Esophagus muscularis mucosa (tissue), 4 donors: ENCODE data around the gene DZANK1. TPM values are rescaled to one million over a fixed set of nuclear protein-coding genes. Genes with fewer than 3 reads are reported as not detected.

Experiments used
- DNase-seq: peaks from one replicate; pipeline ENCODE4 v3.0.0-alpha.2; 2017; ENCODE audit errors: extremely low spot score
- H3K27ac ChIP-seq, 4 donors: fragments of 200-600 bp; sonication (generic); replicated peaks in 1 of 4; 1 replicate in 3 of 4; 2 replicates in 1 of 4; pipeline ENCODE4 v1.5.1; 2016 to 2019; ENCODE audit warnings: mild to moderate bottlenecking in 1 of 4
- H3K27me3 ChIP-seq, 4 donors: fragments of 200-600 bp; sonication (generic); one replicate each; pipeline versions ENCODE4 v1.5.1 to v1.6.0; 2016 to 2019
- H3K36me3 ChIP-seq, 4 donors: fragments of 200-600 bp; sonication (generic); one replicate each; pipeline ENCODE4 v1.5.1; 2016 to 2019
- H3K4me1 ChIP-seq, 4 donors: fragments of 200-600 bp; sonication (generic); one replicate each; pipeline ENCODE4 v1.5.1; 2016 to 2019
- H3K4me3 ChIP-seq, 4 donors: fragments of 200-600 bp; sonication (generic); 1 replicate in 2 of 4; 2 replicates in 2 of 4; pipeline ENCODE4 v1.5.1; 2016 to 2019; ENCODE audit warnings: mild to moderate bottlenecking in 4 of 4, moderate library complexity in 1 of 4
- H3K9me3 ChIP-seq, 4 donors: fragments of 200-600 bp; sonication (generic); 1 replicate in 3 of 4; 2 replicates in 1 of 4; pipeline ENCODE4 v1.5.1; 2016 to 2019
- EP300 ChIP-seq: sonication (generic); formaldehyde crosslinking; IDR thresholded peaks from one replicate; pipeline ENCODE4 v1.6.1; 2017; ENCODE audit warnings: antibody characterized with exemption
- POLR2A ChIP-seq: fragments of 450-650 bp; IDR thresholded peaks from one replicate; pipeline ENCODE4 v1.6.1; 2017; ENCODE audit warnings: antibody characterized with exemption, moderate library complexity, mild to moderate bottlenecking, low read depth
- POLR2AphosphoS5 ChIP-seq, 2 donors: sonication (generic); formaldehyde crosslinking; IDR thresholded peaks; one replicate each; pipeline ENCODE4 v1.6.1; 2017; ENCODE audit warnings: antibody characterized with exemption in 2 of 2
- WGBS: methylation state at CpG from one replicate; pipeline ENCODE4 v1.1.5; 2018; 5-methylcytosine and 5-hydroxymethylcytosine counted together
- intact Hi-C: fragments of 100-400 bp; cut with DNase I; formaldehyde crosslinking; loops from one replicate; pipeline ENCODE4 v1.15.1; 2023
- total RNA-seq, 4 donors: library from RNA; depleted of rRNA; stranded (reverse); fragments of >200 nt; gene quantifications; one replicate each; pipeline versions ENCODE4 v1.1.0 to v1.2.1, GENCODE V29; 2016
- TF ChIP-seq, protein P1 (sequence below), 3 experiments: fragments of 200-600 bp in 2 of 3; fragments of 450-650 bp in 1 of 3; sonication (generic) in 2 of 3; IDR thresholded peaks; one replicate each; pipeline ENCODE4 v1.5.1; 2017 to 2019; ENCODE audit warnings: antibody characterized with exemption in 3 of 3, mild to moderate bottlenecking in 2 of 3, moderate library complexity in 1 of 3

Gene DZANK1
- total RNA-seq, 4 donors from 2014 or later = 1.3 to 2.1 (median 1.4) TPM

DNA sequence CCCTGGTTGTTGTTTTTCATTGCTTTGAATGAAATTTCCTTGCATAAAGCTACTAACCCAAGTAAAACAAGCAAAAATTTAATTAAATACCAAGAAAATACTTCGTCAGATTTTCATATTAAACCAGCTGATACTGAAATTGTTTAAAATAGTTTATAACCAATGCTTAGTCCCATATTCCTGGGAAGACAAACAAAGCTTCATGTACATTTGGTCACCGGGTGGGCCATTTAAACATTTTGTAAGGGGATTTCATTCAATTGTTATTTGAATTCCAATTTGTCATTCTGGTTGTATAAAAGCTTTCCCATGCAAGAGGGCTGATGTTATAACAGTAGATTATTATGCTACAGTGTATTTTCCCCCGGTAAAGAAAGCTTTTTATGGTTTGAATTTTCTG is 30.8 kb upstream of the DZANK1 start:
- Histone ChIP-seq H3K4me1 (peaks cover 13 to 18% (median 16%) of the 10 kb centered on the region in 4 donors), H3K27ac (peak overlapping the region; percentile 64 to 77 (median 69)), H3K9me3 (no peaks in the 10 kb centered on the region), H3K4me3 (peak overlapping the region; percentile 67 to 77 (median 72)), H3K27me3 (peaks cover 0 to 6% (median 0%) of the 10 kb centered on the region in 4 donors), H3K36me3 (peaks cover 4 to 13% (median 10%) of the 10 kb centered on the region in 4 donors)
- 86% methylated on average over 3 of the region's 3 CpGs for WGBS
- no peak for TF ChIP-seq POLR2A
- TF ChIP-seq, protein P1, sequence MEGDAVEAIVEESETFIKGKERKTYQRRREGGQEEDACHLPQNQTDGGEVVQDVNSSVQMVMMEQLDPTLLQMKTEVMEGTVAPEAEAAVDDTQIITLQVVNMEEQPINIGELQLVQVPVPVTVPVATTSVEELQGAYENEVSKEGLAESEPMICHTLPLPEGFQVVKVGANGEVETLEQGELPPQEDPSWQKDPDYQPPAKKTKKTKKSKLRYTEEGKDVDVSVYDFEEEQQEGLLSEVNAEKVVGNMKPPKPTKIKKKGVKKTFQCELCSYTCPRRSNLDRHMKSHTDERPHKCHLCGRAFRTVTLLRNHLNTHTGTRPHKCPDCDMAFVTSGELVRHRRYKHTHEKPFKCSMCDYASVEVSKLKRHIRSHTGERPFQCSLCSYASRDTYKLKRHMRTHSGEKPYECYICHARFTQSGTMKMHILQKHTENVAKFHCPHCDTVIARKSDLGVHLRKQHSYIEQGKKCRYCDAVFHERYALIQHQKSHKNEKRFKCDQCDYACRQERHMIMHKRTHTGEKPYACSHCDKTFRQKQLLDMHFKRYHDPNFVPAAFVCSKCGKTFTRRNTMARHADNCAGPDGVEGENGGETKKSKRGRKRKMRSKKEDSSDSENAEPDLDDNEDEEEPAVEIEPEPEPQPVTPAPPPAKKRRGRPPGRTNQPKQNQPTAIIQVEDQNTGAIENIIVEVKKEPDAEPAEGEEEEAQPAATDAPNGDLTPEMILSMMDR (IDR thresholded peaks at IDR 0.05) = no peak
- TF ChIP-seq EP300 = no peak
- no peak for TF ChIP-seq POLR2AphosphoS5 (IDR thresholded peaks at IDR 0.05)
- no peak for DNase-seq
- intact Hi-C loops = no loop called here

DNA sequence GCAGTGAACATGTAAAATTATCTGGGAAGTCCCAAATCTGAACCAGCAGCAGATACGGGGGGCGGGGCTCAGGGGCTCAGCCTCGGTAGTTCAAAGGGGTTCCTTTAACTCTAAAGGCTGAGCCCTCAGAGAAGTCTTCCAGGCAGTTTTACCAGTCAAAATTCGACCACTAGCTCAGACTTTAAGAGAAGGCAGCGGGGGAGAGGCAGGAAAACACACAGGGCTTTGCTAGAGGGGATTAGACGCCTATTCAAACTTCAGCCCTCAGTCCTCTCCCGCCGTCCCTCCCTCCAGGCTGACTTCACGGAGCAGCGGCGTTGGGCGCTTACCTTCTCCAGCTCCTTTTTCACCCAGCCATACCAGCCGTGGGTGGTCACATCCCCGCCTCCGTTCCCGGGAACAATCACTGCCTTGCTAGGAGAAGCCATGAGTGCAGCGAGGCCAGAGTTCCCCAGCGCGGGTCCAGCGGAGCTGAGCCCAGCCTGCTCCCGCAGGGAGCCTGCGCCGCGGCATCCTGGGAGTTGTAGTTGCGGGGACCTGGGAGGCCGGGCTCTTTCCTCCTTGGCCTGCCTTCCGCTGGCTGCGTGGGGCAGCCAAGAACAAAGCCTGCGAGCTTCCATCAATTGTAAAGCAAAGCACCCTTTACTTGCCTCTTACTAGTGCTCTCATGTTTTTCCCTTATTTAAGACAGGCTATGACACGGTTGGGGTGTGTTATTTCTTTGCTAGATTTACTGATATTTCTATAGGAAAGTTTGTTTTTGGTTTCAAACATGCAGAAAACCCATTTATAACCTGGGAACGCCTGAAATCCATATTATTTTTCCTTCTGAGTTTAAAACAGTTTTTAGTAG is 30.1 kb upstream of the DZANK1 start, which contains the start of gene RBBP9:
RBBP9 (minus strand) TSS at position 486 of the 853 bp plus-strand sequence; CDS start at position 428, 58 bp downstream.
- H3K4me1 ChIP-seq = peaks cover 13 to 18% (median 16%) of the 10 kb centered on the region in 4 donors
- WGBS = 2% methylated on average over 18 of the region's 31 CpGs
- TF ChIP-seq POLR2A (no peak), POLR2AphosphoS5 (IDR thresholded peaks at IDR 0.05) (peak; percentile 66 to 75)
- no peaks in the 10 kb centered on the region for H3K9me3 ChIP-seq
- peak; percentile 95 for DNase-seq
- H3K27ac ChIP-seq = peak within 1 kb of the TSS; percentile 64 to 77 (median 69)
- H3K27me3 ChIP-seq = peaks cover 0 to 3% (median 0%) of the 10 kb centered on the region in 4 donors
- H3K4me3 ChIP-seq = peak within 1 kb of the TSS; percentile 67 to 77 (median 72)
- intact Hi-C loops = no loop called here
- peaks cover 4 to 18% (median 10%) of the 10 kb centered on the region in 4 donors for H3K36me3 ChIP-seq

DNA sequence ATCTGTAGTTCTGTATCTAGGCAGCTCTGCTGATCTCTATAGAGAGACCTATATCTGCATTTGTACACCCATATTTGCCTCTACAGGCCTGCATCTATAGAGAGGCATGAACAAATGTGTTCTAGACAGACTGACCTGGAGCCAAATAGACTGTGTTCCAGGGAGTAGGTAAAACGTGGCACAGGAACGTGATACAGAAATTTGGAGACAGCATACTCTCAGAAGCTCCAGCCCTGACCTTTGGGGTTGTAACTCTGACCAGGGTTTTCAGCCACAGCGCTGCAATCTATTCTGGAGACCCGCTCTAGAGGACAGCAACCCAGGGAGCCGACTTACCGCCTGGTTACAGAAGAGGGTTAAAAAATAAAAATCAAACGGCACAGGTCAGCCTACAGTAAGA is 29.2 kb upstream of the DZANK1 start:
- peaks cover 13 to 18% (median 16%) of the 10 kb centered on the region in 4 donors for H3K4me1 ChIP-seq
- intact Hi-C loops = no loop called here
- H3K27ac ChIP-seq = peak overlapping the region in 1 of 4 donors; percentile 77
- H3K36me3 ChIP-seq = peaks cover 4 to 27% (median 13%) of the 10 kb centered on the region in 4 donors
- WGBS = 11% methylated on average over 7 of the region's 7 CpGs
- no peak for TF ChIP-seq POLR2AphosphoS5 (IDR thresholded peaks at IDR 0.05)
- TF ChIP-seq POLR2A = no peak
- TF ChIP-seq, protein P1 (IDR thresholded peaks at IDR 0.05) = no peak
- TF ChIP-seq EP300 = no peak
- no peaks in the 10 kb centered on the region for H3K27me3 ChIP-seq
- no peaks in the 10 kb centered on the region for H3K9me3 ChIP-seq
- DNase-seq = no peak
- H3K4me3 ChIP-seq = peak overlapping the region; percentile 67 to 77 (median 72)

DNA sequence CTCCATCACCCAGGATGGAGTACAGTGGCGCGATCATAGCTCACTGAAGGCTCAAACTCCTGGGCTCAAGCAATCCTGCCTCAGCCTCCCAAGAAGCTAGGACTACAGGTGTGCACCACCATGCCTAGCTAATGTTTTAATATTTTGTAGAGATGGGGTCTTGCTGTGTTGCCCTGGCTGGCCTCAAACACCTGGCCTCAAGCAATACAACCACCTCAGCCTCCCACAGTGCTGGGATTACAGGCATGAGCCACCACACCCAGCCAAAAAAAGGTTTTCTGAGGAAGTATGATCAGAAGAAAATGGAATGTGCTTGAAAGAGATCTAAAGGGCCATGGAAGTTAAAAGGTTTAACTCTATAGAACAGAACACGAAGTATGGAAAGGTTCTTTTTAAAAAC is 21.5 kb upstream of the DZANK1 start:
- intact Hi-C loops = no loop called here

More for the DNA sequence above, 21.5 kb upstream of the DZANK1 start:
- TF ChIP-seq, protein P1 (IDR thresholded peaks at IDR 0.05) = no peak
- no peak for TF ChIP-seq EP300
- no peak for TF ChIP-seq POLR2A
- no peak for TF ChIP-seq POLR2AphosphoS5 (IDR thresholded peaks at IDR 0.05)
- Histone ChIP-seq H3K4me3 (no peak overlapping the region), H3K4me1 (no peaks in the 10 kb centered on the region), H3K27ac (no peak overlapping the region), H3K27me3 (no peaks in the 10 kb centered on the region), H3K9me3 (no peaks in the 10 kb centered on the region), H3K36me3 (peaks cover 23 to 92% (median 58%) of the 10 kb centered on the region in 4 donors)
- no peak for DNase-seq
- WGBS = 97% methylated on average over 3 of the region's 3 CpGs
